Upper lobe of left lung (tissue), 4 donors: Measurements from ENCODE around the gene DIAPH3.

Experiments
- POLR2AphosphoS5 ChIP-seq, 2 donors: sonication (generic); formaldehyde crosslinking; IDR thresholded peaks; one replicate each; pipeline ENCODE4 v1.5.1; 2017; ENCODE audit warnings: antibody characterized with exemption in 2 of 2
- TF ChIP-seq, protein P1 (sequence below), 6 experiments: fragments of 450-650 bp in 4 of 6; fragments of 200-600 bp in 2 of 6; sonication (generic) in 2 of 6; IDR thresholded peaks; one replicate each; pipeline ENCODE4 v1.5.1; 2016 to 2019; ENCODE audit warnings: antibody characterized with exemption in 6 of 6

DNA sequence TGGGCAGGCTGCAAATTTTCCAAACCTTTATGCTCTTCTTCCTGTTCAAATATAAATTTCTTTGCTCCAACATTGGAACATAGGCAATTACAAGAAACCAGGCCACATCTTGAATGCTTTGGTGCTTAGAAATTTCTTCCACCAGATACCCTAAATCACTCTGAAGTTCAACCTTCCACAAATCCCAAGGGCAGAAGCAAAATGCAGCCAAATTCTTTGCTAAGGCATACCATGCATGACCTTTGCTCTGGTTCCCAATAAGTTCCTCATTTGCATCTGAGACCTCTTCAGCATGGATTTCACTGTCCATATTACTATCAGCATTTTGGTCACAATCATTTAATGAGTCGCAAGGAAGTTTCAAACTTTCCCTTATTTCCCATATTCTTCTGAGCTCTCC lies 130.9 kb downstream of the DIAPH3 start:
- TF ChIP-seq, protein P1, sequence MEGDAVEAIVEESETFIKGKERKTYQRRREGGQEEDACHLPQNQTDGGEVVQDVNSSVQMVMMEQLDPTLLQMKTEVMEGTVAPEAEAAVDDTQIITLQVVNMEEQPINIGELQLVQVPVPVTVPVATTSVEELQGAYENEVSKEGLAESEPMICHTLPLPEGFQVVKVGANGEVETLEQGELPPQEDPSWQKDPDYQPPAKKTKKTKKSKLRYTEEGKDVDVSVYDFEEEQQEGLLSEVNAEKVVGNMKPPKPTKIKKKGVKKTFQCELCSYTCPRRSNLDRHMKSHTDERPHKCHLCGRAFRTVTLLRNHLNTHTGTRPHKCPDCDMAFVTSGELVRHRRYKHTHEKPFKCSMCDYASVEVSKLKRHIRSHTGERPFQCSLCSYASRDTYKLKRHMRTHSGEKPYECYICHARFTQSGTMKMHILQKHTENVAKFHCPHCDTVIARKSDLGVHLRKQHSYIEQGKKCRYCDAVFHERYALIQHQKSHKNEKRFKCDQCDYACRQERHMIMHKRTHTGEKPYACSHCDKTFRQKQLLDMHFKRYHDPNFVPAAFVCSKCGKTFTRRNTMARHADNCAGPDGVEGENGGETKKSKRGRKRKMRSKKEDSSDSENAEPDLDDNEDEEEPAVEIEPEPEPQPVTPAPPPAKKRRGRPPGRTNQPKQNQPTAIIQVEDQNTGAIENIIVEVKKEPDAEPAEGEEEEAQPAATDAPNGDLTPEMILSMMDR (IDR thresholded peaks at IDR 0.05): no peak
- no peak for TF ChIP-seq POLR2AphosphoS5 (IDR thresholded peaks at IDR 0.05)
